Mesenteric fat pad (tissue), 1 donor: ENCODE results near the gene NDUFA13. TPM values are rescaled to one million over a fixed set of nuclear protein-coding genes. Genes with fewer than 3 reads are reported as not detected.

Source experiments
- DNase-seq: peaks from one replicate; pipeline ENCODE4 v3.0.0-alpha.2; 2020; ENCODE audit warnings: low spot score
- total RNA-seq: library from RNA; stranded (reverse); fragmentation: NEBNext Ultra II Directional; extraction: Animal tissue kit (Norgen Biotek cat#: 25700); gene quantifications from one replicate; pipeline ENCODE4 v1.2.1, GENCODE V29; 2021
- donor health status: DM: yes; HTN: yes; CAD: no.

Gene NDUFA13
- total RNA-seq, 1 donor from 2014 or later = 295 TPM

- DNase-seq = no peak
Measured at GRCh38 chr19:19566306-19566705, 50.3 kb downstream of the NDUFA13 start.

- no peak for DNase-seq
Measured at GRCh38 chr19:19567391-19567790, 51.4 kb downstream of the NDUFA13 start.

- no peak for DNase-seq
Measured at GRCh38 chr19:19568802-19569756, 53.1 kb downstream of the NDUFA13 start.

GRCh38 chr19:19570571-19570970 lies 54.5 kb downstream of the NDUFA13 start:
- no peak for DNase-seq

- DNase-seq = no peak
Measured at GRCh38 chr19:19571071-19571786, 55.2 kb downstream of the NDUFA13 start.

GRCh38 chr19:19575411-19575810 lies 59.4 kb downstream of the NDUFA13 start:
- no peak for DNase-seq

Other genes starting within 250 kb of the NDUFA13 start
- gene TM6SF2, start 242.9 kb upstream of the NDUFA13 start, total RNA-seq = 1.3 TPM
- 32.9 TPM for gene SUGP1, start 195.7 kb upstream of the NDUFA13 start, total RNA-seq
- gene MAU2, start 195.4 kb upstream of the NDUFA13 start, total RNA-seq = 45.4 TPM
- gene GATAD2A, start 110.5 kb upstream of the NDUFA13 start, total RNA-seq = 98.9 TPM
- gene TSSK6, start 677 bp upstream of the NDUFA13 start, total RNA-seq = 0.74 TPM
- 3.1 TPM for gene YJEFN3, start 12.7 kb downstream of the NDUFA13 start, total RNA-seq
- gene CILP2, start 22.0 kb downstream of the NDUFA13 start, total RNA-seq = 2.2 TPM
- 2.0 TPM for gene PBX4, start 102.5 kb downstream of the NDUFA13 start, total RNA-seq
- gene LPAR2, start 112.0 kb downstream of the NDUFA13 start, total RNA-seq = 5.8 TPM
- 21.3 TPM for gene GMIP, start 127.4 kb downstream of the NDUFA13 start, total RNA-seq
- 38.4 TPM for gene ATP13A1, start 147.5 kb downstream of the NDUFA13 start, total RNA-seq
- gene ZNF101, start 152.6 kb downstream of the NDUFA13 start, total RNA-seq = 7.3 TPM
- gene ZNF14, start 216.9 kb downstream of the NDUFA13 start, total RNA-seq = 3.1 TPM